Esophagus mucosa (tissue), 1 donor: Measurements from ENCODE around the gene ZNF679. TPM values are rescaled to one million over a fixed set of nuclear protein-coding genes. Genes with fewer than 3 reads are reported as not detected.
"Not testable (repeated sequence)": the region's sequence is repeated elsewhere in the genome, so short reads cannot be mapped to it uniquely, and the experiment has no call there.

Experiments used
- ATAC-seq: fragments of 200-7000 bp; cut with Tn5 transposase; one replicate; pipeline ENCODE4 v1.9.1; 2020
- total RNA-seq: library from RNA; stranded (reverse); gene quantifications from one replicate; pipeline ENCODE4 v1.2.4, GENCODE V29; 2023
- donor health status: DM: yes; HTN: yes; CAD: no.

The ZNF679 gene
- total RNA-seq, 1 donor from 2014 or later, result not detected

- peak; percentile 11 for ATAC-seq
These were observed 84.6 kb downstream of the ZNF679 start for GRCh38 chr7:64312826-64313225.

- peak; percentile 99 for ATAC-seq
These were observed 85.6 kb downstream of the ZNF679 start, which contains the start of gene ZNF736 for GRCh38 chr7:64313740-64314491. Gene ZNF736, plus strand, starts transcription at chr7:64313961. Its CDS starts 190 bp downstream, at chr7:64314151.

- ATAC-seq, result no peak
These were observed 86.3 kb downstream of the ZNF679 start for GRCh38 chr7:64314566-64314965.

- not testable (repeated sequence) for ATAC-seq
These were observed 87.9 kb downstream of the ZNF679 start for GRCh38 chr7:64316031-64316742.

Other genes starting within 250 kb of the ZNF679 start
- not detected for gene ZNF722, start 229.6 kb upstream of the ZNF679 start, total RNA-seq
- gene ZNF727, start 183.0 kb upstream of the ZNF679 start, total RNA-seq, result 0.48 TPM
- gene ZNF735, start 21.3 kb upstream of the ZNF679 start, total RNA-seq, result not detected
- gene ZNF736, start 85.5 kb downstream of the ZNF679 start, total RNA-seq, result 4.2 TPM